Erythroblast (primary cell): Measurements from ENCODE around the gene CCP110.
A peak's percentile ranks its signal among the peaks of the same experiment; 100 is the strongest.
"Not testable (repeated sequence)": the region's sequence is repeated elsewhere in the genome, so short reads cannot be mapped to it uniquely, and the experiment has no call there.

Source experiments
- DNase-seq, 2 experiments: peaks; one replicate each; lab custom pipeline; 2025; lab: John Stamatoyannopoulos, UW
- GATA1 ChIP-seq: IDR thresholded peaks from 2 replicates; pipeline ENCODE4 v1.6.1; 2011; ENCODE audit warnings: low read depth, mild to moderate bottlenecking, control low read depth, low read length, moderate library complexity
- POLR2A ChIP-seq: IDR thresholded peaks from 2 replicates; pipeline ENCODE4 v1.6.1; 2011; ENCODE audit warnings: mild to moderate bottlenecking, low read length

The CCP110 gene

DNA sequence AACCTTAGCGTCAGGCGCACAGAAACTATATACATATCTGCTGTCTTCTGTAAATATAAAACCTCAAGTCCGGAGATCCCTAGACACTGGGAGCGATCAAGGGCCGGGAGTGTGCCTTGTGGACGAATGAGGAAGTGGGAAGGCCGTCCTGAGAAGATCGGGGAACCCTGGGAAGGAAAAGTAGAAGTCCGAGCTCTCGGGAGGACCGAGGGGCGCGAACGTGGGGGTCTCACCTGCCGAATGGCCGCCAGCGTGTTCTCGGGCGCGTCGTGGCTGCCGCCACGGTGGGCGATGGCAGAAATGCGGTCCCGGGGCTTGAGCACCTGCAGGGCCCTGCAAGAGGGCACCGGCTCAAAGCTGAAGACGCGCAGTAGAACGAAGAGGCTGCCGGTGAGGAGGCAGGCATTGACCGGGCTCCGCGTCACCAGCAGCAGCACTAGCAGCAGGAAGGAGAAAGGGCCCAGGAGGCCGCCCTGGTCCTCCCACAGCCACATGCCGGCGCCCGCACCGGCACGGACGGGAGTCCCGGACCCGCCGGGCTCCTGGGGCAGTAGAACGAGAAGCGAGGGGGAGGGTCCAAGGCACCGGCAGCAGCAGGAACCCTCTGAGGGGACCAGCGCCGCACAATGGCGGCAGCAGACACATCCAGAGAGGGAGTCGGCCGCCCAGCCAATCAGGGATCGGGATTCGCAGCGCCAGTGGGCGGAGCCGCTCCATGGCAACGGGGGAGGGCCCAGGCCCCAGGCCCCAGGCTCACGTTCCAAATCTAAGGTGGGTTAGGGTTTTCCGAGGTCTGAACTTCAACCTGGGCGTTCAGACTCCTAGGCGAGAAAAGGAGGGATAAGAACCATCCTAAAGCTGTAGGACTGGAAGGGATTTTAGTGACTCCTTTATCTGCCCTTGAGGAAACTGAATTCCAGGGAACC, 2.0 kb upstream of the CCP110 start, which contains the start of gene GDE1:
Gene GDE1, minus strand, starts transcription at position 628 of the 926 bp plus-strand sequence. Its CDS starts 134 bp downstream, at position 494.
- DNase-seq, result peak; percentile 93 to 96

DNA sequence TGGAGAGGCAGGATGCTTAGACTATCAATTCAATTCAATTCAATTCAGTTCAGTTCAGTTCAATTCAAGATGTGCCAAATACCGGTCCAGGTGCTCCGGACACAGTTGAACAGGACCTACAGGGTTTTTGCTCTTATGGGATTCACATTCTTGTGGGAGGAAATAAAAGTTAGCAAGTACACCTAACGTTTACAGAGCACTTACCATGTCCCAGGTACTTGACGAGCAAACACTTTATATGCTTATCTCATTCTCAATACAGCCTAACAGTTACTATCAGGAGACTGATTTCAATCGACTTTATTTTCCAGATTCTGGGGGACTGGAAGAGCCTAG, 1.4 kb upstream of the CCP110 start:
- TF ChIP-seq GATA1, result no peak
- TF ChIP-seq POLR2A, result no peak
- DNase-seq, result no peak

More for the DNA sequence above, 2.0 kb upstream of the CCP110 start, which contains the start of gene GDE1:
- TF ChIP-seq GATA1, result no peak
- TF ChIP-seq POLR2A, result peak; percentile 93

- DNase-seq, result peak in 1 of 2 experiments; percentile 10
- TF ChIP-seq GATA1 (no peak), POLR2A (no peak)
These were observed 982 bp upstream of the CCP110 start for GRCh38 chr16:19522760-19523159.

GRCh38 chr16:19523184-19523558, 571 bp upstream of the CCP110 start:
- no peak for DNase-seq
- TF ChIP-seq GATA1, result no peak
- no peak for TF ChIP-seq POLR2A

- TF ChIP-seq POLR2A, result no peak
- no peak for TF ChIP-seq GATA1
These were observed 544 bp downstream of the CCP110 start for GRCh38 chr16:19524356-19524615.

DNA sequence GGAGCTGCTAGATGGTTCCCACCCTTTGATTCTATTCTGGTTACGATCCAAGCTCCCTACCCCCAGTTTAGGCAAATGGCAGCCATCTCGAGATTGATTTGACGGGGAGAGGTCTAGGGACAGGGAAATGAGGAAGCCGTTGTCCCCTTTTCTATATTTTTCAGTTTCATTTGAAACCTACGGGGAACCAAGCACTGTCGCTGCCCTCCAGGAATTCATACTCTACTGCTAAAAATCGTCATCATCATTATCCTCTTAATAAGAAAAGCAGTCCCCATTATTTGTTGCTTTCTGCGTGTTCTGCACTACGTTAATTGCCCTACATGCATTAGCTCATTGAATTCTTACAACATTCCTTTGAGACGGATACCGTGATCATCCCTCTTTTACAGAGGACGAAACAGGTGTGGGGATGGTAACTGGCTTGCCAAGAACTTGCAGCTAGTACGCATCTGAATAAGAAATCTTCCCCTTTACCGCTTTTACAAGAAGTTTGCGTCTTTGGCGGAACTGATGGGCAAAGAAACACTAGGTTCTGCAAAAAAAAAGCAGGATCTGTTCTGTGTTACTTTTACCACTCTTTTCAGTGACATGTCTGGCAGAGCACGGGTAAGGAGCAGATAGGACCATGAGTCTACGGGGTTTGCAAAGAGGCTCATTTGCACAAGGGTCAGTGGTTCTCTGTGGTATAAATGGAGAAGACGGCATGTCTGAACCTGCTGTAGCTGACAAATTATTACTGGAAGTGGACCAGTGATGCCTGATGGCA, 1.1 kb downstream of the CCP110 start:
- TF ChIP-seq GATA1 (no peak), POLR2A (no peak)

More at GRCh38 chr16:19524356-19524615, 544 bp downstream of the CCP110 start:
- DNase-seq, result peak in 1 of 2 experiments; percentile 48

GRCh38 chr16:19525385-19525723, 1.6 kb downstream of the CCP110 start:
- no peak for TF ChIP-seq GATA1
- TF ChIP-seq POLR2A, result no peak
- no peak for DNase-seq

More for the DNA sequence above, 1.1 kb downstream of the CCP110 start:
- peak; percentile 40 to 56 for DNase-seq

GRCh38 chr16:19527161-19527560, 3.4 kb downstream of the CCP110 start:
- no peak for DNase-seq

DNA sequence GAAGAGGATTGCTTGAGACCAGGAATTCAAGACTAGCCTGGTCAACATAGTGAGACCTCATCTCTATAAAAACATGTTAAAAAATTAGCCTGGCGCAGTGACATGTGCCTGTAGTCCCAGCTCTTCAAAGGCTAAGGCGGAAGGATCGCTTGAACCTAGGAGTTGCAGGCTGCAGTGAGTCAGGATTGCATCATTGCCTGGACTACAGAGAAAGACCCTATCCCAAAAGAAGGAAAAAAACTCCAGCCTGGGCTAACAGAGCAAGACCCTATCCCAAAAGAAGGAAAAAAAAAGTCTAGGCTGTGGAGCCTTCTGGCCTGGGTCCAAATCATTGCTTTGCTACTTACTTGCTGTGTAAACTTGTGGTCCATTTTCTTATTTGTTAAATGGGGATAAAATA, 4.9 kb downstream of the CCP110 start:
- no peak for TF ChIP-seq POLR2A
- TF ChIP-seq GATA1, result no peak
- no peak for DNase-seq

More at GRCh38 chr16:19527161-19527560, 3.4 kb downstream of the CCP110 start:
- no peak for TF ChIP-seq GATA1
- no peak for TF ChIP-seq POLR2A

- no peak for TF ChIP-seq POLR2A
- no peak for TF ChIP-seq GATA1
- DNase-seq, result no peak
These were observed 8.9 kb downstream of the CCP110 start for GRCh38 chr16:19532601-19533000.

- TF ChIP-seq GATA1 (no peak), POLR2A (no peak)
- no peak for DNase-seq
These were observed 16.7 kb downstream of the CCP110 start for GRCh38 chr16:19540241-19540970.

- TF ChIP-seq GATA1, result no peak
- TF ChIP-seq POLR2A, result no peak
- DNase-seq, result no peak
These were observed 18.5 kb downstream of the CCP110 start for GRCh38 chr16:19542138-19542821.

DNA sequence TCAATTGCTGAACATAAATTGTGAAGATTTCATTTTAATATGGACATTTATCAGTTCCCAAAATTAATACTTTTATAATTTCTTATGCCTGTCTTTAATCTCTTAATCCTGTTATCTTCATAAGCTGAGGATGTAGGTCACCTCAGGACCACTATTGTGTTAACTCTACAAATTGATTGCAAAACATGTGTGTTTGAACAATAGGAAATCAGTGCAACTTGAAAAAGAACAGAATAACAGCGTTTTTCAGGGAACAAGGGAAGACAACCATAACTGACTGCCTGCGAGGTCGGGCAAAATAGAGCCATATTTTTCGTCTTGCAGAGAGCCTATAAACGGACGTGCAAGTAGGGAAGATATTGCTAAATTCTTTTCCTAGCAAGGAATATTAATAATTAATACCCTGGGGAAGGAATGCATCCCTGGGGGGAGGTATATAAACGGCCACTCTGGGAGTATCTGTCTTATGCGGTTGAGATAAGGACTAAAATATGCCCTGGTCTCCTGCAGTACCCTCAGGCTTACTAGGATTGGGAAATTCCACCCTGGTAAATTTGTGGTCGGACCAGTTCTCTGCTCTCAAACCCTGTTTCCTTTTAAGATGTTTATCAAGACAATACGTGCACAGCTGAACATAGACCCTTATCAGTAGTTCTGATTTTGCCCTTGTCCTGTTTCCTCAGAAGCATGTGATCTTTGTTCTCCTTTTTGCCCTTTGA, 19.7 kb downstream of the CCP110 start:
- not testable (repeated sequence) for DNase-seq
